ENCODE data around the gene SRGAP1.
"Not testable (repeated sequence)": the region's sequence is repeated elsewhere in the genome, so short reads cannot be mapped to it uniquely, and the experiment has no call there.

- TF ChIP-seq POLR2A (IDR thresholded peaks at IDR 0.05); CTCF (IDR thresholded peaks at IDR 0.05); POLR2AphosphoS5 (IDR thresholded peaks at IDR 0.05; ENCODE audit: insufficient read depth in 1 of 2, low read depth in 1 of 2): not testable (repeated sequence)
These were observed 287.0 kb downstream of the SRGAP1 start for GRCh38 chr12:64131456-64131855.

Data from vagina (tissue), 2 donors.